IPS-18a (cell line): ENCODE results near the gene CCNY.
"Not testable (repeated sequence)": the region's sequence is repeated elsewhere in the genome, so short reads cannot be mapped to it uniquely, and the experiment has no call there.

ENCODE experiments used
- H3K27ac ChIP-seq: one replicate; pipeline ENCODE4 v1.5.1; 2013; ENCODE audit warnings: low read length
- H3K27me3 ChIP-seq: one replicate; pipeline ENCODE4 v1.6.1; 2013; ENCODE audit warnings: mild to moderate bottlenecking, low read length; ENCODE audit not compliant: control insufficient read depth, insufficient read depth
- H3K36me3 ChIP-seq: one replicate; pipeline ENCODE4 v1.6.1; 2013; ENCODE audit warnings: low read depth, low read length; ENCODE audit not compliant: control insufficient read depth
- H3K4me1 ChIP-seq: one replicate; pipeline ENCODE4 v1.6.1; 2013; ENCODE audit warnings: low read depth, low read length; ENCODE audit not compliant: control insufficient read depth
- H3K4me3 ChIP-seq: one replicate; pipeline ENCODE4 v1.5.1; 2013; ENCODE audit warnings: low read length
- H3K9ac ChIP-seq: one replicate; pipeline ENCODE4 v1.6.1; 2013; ENCODE audit warnings: mild to moderate bottlenecking, low read length, moderate library complexity
- H3K9me3 ChIP-seq: one replicate; pipeline ENCODE4 v1.6.1; 2013; ENCODE audit warnings: low read depth, low read length; ENCODE audit not compliant: control insufficient read depth

Gene CCNY

GRCh38 chr10:35348609-35349388 lies 12.5 kb downstream of the CCNY start:
- no peaks in the 10 kb centered on the region for H3K9me3 ChIP-seq
- no peaks in the 10 kb centered on the region for H3K36me3 ChIP-seq
- H3K27me3 ChIP-seq = no peaks in the 10 kb centered on the region
- no peak overlapping the region for H3K9ac ChIP-seq
- H3K27ac ChIP-seq = no peak overlapping the region
- no peak overlapping the region for H3K4me3 ChIP-seq
- no peaks in the 10 kb centered on the region for H3K4me1 ChIP-seq

DNA sequence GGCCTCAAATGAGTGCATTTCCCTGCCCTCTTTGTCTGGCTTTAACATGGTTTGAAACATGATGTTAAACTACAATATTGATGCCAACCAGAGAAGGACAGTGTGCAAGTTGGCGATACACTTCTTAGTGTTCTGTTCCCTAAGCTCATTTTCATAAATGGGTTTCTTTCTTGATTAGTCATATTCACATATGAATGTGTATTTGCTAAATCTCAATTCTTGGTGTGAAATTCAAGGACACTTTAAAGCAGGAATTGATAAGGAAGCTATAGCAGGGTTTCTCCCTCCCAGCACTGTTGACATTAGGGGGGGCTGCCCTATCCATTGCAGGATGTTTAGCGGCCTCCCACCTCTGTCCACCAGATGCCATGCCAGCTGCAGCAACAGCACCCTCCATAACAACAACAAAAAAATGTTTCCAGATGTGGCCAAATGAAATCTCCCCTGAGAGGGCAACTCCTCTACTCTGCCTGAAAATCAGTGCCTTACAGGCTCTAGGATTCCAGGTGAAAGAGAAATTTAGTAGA lies 13.1 kb downstream of the CCNY start:
- H3K4me1 ChIP-seq = no peaks in the 10 kb centered on the region
- no peaks in the 10 kb centered on the region for H3K9me3 ChIP-seq
- H3K9ac ChIP-seq = no peak overlapping the region
- H3K36me3 ChIP-seq = no peaks in the 10 kb centered on the region
- no peaks in the 10 kb centered on the region for H3K27me3 ChIP-seq
- H3K27ac ChIP-seq = no peak overlapping the region
- H3K4me3 ChIP-seq = no peak overlapping the region

DNA sequence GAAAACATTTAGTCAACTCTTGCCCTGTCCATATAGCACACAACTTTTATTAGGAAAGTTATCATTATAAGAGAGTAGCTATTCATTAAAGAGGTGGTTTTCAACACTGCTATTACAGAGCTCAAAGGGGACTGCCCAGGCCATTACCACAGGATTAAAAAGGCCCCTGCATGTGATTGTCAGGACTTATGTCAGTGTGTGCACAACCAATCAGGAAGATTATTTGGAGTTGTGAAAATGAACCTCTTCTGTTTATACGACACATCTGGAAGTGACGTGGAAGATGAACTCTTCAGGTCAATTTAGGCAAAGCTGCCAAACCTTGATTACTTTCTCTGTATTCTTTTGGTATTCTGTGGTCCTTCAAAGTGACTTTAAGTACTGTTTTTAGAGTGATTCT lies 14.7 kb downstream of the CCNY start:
- H3K27ac ChIP-seq = no peak overlapping the region
- no peak overlapping the region for H3K9ac ChIP-seq
- no peaks in the 10 kb centered on the region for H3K27me3 ChIP-seq
- H3K36me3 ChIP-seq = no peaks in the 10 kb centered on the region
- H3K9me3 ChIP-seq = no peaks in the 10 kb centered on the region
- H3K4me1 ChIP-seq = no peaks in the 10 kb centered on the region
- no peak overlapping the region for H3K4me3 ChIP-seq

- no peak overlapping the region for H3K27ac ChIP-seq
- no peaks in the 10 kb centered on the region for H3K4me1 ChIP-seq
- H3K27me3 ChIP-seq = no peaks in the 10 kb centered on the region
- H3K9me3 ChIP-seq = no peaks in the 10 kb centered on the region
- H3K36me3 ChIP-seq = no peaks in the 10 kb centered on the region
- no peak overlapping the region for H3K4me3 ChIP-seq
- no peak overlapping the region for H3K9ac ChIP-seq
These were observed 15.8 kb downstream of the CCNY start for GRCh38 chr10:35352097-35352496.

GRCh38 chr10:35352512-35352911 lies 16.2 kb downstream of the CCNY start:
- Histone ChIP-seq H3K27me3 (no peaks in the 10 kb centered on the region), H3K27ac (no peak overlapping the region), H3K36me3 (no peaks in the 10 kb centered on the region), H3K9me3 (no peaks in the 10 kb centered on the region), H3K9ac (no peak overlapping the region), H3K4me1 (no peaks in the 10 kb centered on the region), H3K4me3 (no peak overlapping the region)

DNA sequence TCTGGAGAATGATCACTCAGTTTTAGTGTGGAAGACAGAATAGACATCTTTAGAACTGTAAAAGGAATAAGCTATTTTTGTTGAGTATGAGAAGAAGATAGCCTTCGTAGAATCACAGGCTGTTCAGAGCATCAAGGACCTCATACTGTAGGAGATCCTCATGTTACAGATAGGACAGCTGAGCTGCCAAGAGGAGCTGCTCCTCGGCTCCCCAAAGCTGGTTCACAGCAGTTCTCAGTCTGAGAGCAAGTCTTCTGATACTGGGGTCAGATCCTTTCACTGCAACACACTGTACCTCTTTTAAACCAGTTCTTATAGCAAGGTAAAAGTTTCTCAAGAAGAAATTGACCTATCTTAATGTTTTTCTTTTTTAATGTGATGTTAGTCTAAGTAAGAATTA lies 17.1 kb downstream of the CCNY start:
- Histone ChIP-seq H3K36me3 (no peaks in the 10 kb centered on the region), H3K4me3 (no peak overlapping the region), H3K9me3 (no peaks in the 10 kb centered on the region), H3K27ac (no peak overlapping the region), H3K4me1 (no peaks in the 10 kb centered on the region), H3K27me3 (no peaks in the 10 kb centered on the region), H3K9ac (no peak overlapping the region)

DNA sequence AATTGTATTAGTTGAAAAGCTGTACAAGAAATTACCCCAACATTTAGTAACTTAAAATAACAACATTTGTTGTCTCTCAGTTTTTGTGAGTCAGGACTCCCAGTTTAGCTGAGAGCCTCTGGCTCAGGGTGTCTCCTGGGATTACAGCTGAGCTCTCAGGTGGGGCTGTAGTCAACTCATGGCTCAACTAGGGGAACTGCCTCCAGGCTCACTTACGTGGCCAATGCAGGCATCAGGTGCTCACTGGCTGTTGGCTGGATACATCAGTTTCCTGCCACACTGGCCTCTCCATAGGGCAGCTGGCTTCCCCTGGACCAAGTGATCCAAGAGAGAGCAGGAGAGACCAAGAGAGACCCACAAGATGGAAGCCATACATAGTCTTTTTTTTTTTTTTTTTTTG lies 17.5 kb downstream of the CCNY start:
- Histone ChIP-seq H3K27me3 (no peaks in the 10 kb centered on the region), H3K9ac (no peak overlapping the region), H3K36me3 (no peaks in the 10 kb centered on the region), H3K4me3 (no peak overlapping the region), H3K27ac (no peak overlapping the region), H3K9me3 (no peaks in the 10 kb centered on the region), H3K4me1 (no peaks in the 10 kb centered on the region)

DNA sequence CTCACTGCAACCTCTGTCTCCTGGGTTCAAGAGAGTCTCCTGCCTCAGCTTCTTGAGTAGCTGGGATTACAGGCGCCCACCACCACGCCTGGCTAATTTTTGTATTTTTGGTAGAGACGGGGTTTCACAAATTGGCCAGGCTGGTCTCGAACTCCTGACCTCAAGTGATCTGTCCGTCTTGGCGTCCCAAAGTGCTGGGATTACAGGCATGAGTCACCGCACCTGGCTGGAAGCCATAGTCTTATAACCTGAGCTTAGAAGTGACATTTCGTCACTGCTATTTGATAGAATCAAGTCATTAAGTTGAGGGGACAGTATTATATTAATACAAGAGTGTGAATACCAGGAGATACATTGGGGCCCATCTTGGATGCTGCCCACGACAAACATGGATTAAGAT lies 17.9 kb downstream of the CCNY start:
- H3K36me3 ChIP-seq, H3K4me3 ChIP-seq, H3K9me3 ChIP-seq, H3K27ac ChIP-seq, H3K9ac ChIP-seq, H3K27me3 ChIP-seq, H3K4me1 ChIP-seq: not testable (repeated sequence)

- Histone ChIP-seq H3K9me3 (no peaks in the 10 kb centered on the region), H3K4me1 (no peaks in the 10 kb centered on the region), H3K27ac (no peak overlapping the region)
These were observed 19.8 kb downstream of the CCNY start for GRCh38 chr10:35355971-35356724.

GRCh38 chr10:35356725-35357092 lies 20.4 kb downstream of the CCNY start:
- Histone ChIP-seq H3K36me3 (no peaks in the 10 kb centered on the region), H3K27me3 (no peaks in the 10 kb centered on the region), H3K4me1 (no peaks in the 10 kb centered on the region), H3K27ac (no peak overlapping the region), H3K9ac (no peak overlapping the region), H3K9me3 (no peaks in the 10 kb centered on the region), H3K4me3 (no peak overlapping the region)

More at GRCh38 chr10:35355971-35356724, 19.8 kb downstream of the CCNY start:
- Histone ChIP-seq H3K9ac (no peak overlapping the region), H3K4me3 (no peak overlapping the region), H3K27me3 (no peaks in the 10 kb centered on the region), H3K36me3 (no peaks in the 10 kb centered on the region)

DNA sequence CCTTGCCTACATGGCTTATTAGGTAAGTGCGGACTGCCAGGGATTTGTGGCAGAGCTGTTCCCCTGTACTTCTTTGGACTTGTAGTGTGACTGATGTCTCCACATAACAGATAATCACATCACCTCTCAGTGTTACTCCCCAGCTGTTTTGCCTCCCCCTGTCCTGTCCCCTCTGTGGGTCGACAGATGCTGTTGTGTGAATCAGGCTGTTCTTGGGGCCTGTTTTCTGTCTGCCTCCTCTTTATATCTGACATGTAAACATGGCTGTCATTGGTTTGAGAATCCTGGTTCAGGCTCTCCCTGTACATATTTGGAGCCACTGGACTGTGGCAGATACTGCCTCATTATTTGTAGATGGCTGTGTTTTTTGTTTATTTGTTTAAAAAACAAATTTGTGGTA lies 22.7 kb downstream of the CCNY start:
- Histone ChIP-seq H3K4me1 (no peaks in the 10 kb centered on the region), H3K9ac (no peak overlapping the region), H3K36me3 (no peaks in the 10 kb centered on the region), H3K27ac (no peak overlapping the region), H3K27me3 (no peaks in the 10 kb centered on the region), H3K4me3 (no peak overlapping the region), H3K9me3 (no peaks in the 10 kb centered on the region)

- H3K27me3 ChIP-seq = no peaks in the 10 kb centered on the region
- H3K4me1 ChIP-seq = no peaks in the 10 kb centered on the region
- no peaks in the 10 kb centered on the region for H3K36me3 ChIP-seq
These were observed 23.6 kb downstream of the CCNY start for GRCh38 chr10:35359873-35360272.

More at GRCh38 chr10:35359873-35360272, 23.6 kb downstream of the CCNY start:
- Histone ChIP-seq H3K4me3 (no peak overlapping the region), H3K9ac (no peak overlapping the region), H3K9me3 (no peaks in the 10 kb centered on the region), H3K27ac (no peak overlapping the region)
